Stimulated activated CD4-positive, alpha-beta T cell treated with anti-CD3 and anti-CD28 coated beads, Interleukin-12 subunit alpha, Interleukin-12 subunit beta, amount 100 ng/mL, for 48 hours (primary cell): ENCODE data around the gene LUC7L3.
"Not testable (repeated sequence)": the region's sequence is repeated elsewhere in the genome, so short reads cannot be mapped to it uniquely, and the experiment has no call there.

Experiments used
- DNase-seq, 3 donors: peaks; one replicate each; pipeline ENCODE4 v3.0.0-alpha.2; 2020; ENCODE audit warnings: low read depth in 2 of 3, low spot score in 1 of 3

LUC7L3 gene

DNA sequence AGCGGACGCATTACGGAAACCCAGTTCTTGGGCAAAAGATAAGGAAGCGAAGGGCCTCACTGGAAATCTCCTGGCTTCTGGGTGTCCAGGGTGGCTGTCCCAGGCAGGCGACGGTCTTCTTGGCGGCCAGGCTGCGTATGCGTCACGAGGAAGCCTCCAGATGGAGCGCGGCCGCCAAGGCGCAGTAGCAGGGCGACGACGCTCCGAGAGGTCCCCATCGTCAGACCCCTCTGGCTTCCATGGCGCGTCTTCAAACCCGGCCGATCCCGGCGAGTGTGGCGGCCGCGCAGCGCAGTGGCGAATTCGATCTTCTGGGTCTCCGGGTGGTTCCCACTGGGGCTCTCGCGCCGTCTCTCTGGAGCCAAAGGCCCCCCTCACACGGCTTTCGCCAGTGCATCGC, 61.8 kb downstream of the LUC7L3 start:
- DNase-seq: no peak

DNA sequence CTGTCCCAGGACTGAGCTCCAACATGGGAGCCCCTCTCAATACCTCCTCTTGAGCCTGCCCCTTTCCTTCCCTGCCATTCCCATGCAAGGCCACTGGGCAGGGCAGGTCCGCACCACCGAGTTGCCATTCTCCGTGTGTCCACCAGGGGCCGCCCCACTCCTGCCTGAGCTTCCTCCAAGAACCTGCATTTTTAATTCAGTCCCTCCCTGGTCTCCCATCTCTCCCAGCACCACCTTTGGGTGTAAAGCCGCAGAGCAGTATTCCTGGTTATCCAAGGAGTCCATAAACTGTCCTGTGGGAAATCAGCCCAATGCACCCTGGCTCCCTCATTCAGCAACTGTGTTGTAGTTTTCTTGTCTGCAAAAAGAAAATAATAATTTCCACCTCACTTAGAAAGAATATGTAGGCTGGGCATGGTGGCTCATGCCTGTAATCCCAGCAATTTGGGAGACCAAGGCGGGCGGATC, 63.8 kb downstream of the LUC7L3 start:
- peak; percentile 74 to 85 (median 75) for DNase-seq

DNA sequence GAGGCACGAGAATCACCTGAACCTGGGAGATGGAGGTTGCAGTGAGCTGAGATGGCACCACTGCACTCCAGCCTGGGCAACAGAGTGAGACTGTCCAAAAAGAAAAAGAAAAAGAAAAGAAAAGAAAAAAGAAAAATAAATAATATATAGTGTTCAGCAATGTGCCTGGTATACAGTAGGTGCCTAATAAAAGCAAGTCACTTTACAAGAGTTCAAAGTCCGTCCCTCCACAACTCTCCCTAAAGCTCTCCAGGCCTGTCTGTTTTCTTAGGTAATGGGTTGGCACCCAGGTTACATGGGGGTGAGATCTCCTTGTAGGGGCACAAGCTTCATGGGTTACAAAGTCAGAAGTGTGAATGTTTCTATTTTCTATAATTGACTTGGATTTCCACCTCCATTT, 64.5 kb downstream of the LUC7L3 start:
- no peak for DNase-seq

DNA sequence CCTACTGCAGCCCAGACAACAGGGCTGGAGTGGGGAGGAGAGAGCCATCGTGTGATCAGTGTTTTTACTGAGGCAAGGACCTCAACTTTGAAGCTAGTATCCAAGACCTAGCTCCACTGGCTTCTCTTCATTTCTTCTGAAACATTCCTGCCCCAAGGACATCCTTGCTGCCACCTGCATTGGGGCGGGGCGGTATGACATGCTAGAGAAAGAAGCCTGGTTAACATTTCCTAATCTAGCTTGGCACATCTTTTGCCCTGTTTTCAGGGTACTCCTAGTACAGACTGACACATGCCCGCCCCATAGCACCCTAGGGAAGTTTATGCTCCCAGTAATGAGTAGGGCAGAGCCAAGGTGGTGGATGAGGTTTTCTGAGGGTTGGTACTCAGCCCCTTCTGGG, 65.7 kb downstream of the LUC7L3 start:
- DNase-seq: no peak

DNA sequence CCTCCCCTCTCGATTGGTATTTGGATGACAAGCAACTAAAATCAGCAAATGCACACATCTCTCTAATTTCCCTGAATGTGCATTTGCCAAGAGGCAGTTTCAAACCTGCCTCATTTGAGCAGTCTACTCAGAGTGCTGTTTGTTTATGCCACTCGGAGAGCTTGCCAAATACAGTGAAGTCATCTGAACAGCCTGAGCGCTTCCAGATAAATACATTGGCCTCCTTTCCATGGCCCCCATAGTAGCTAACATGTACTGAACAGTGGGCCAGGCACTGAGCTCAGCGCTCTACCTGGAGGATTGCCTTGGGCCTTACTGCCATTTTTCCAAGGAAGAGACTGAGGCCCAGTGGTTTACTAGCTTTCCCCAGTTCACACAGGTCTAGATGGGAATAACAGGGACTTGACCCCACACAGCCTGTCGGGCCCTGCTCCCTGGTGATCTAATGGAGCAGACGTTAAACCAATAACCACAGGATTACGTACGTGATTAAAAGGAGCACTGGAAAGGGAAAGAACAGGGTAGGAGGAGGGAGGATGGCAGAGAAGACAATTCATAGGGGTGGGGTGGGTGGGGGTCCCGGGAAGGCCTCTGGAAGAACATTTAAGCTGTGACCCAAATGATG, 66.7 kb downstream of the LUC7L3 start:
- DNase-seq: no peak

DNA sequence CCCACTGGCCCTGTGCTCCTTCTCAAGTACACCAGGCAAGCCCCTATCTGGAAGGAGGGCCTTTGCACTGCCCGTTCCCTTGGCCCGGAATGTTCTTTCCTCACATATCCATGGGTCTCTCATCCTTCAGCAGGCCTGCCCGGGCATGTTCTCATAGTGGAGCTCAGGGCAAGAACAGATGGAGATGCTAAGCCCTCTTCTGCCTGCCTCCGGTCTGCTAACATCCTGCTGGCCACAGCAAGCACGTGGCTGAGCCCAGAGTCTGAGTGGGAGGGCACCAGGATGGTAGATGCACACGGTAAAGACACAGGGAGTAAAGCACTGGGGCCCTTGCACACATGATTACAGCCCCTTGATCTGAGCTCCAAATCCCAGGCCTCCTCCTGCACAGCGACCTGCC, 67.7 kb downstream of the LUC7L3 start:
- no peak for DNase-seq

DNA sequence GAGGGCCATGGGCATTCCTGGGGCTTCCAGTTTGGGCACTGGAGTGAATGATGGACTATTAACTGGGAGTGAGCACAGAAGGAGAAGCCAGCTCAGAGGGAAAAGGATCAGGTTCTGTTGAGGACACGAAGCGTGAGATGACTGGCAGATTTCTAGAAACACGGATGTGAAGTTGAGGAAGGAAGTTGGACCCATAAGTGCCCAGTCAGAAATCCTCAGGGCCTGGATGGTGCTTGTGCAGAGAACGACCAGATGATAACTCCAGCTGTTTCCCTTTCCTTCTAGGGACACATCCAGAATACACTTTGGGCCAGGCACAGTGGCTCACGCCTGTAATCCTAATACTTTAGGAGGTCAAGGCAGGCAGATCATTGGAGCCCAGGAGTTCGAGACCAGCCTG, 71.2 kb downstream of the LUC7L3 start:
- DNase-seq: no peak

DNA sequence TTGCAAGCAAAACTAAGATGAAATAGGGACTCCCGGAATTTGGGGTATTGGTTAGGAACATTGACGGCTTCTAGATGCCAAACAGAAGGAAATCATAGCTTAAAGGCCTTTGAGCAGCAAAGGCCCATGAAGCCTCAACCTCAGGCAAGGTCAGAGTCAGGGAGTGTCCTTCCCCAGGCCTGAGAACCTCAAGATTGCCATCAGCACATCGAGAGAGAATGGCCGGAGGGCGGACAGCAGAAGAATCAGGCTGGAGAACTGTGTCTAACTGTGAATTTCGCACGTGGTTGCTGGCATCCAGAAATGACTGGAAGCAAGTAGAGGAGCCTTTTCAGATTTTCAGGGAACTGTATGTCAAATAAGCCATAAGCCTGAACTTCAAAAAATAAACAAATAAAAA, 72.7 kb downstream of the LUC7L3 start:
- no peak for DNase-seq

DNA sequence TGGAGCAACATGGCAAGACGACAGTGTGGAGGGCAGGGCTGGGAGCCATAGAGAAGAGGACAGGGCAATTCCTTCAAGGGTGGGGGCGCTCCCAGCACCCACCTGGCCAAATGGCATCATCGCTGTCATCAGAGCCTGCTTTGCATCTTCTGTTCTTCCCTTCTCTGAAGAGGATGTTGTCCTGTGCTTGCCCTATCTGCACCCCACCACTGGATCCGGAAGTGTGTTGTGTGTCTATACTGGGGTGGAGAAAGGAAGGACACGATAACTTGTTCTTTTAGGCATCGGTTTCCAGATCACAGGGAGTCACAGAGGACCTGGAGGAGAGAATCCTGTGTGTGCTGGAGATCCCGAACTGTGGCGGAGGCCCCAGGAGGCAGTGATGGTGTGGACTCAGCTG, 73.6 kb downstream of the LUC7L3 start:
- DNase-seq: no peak

DNA sequence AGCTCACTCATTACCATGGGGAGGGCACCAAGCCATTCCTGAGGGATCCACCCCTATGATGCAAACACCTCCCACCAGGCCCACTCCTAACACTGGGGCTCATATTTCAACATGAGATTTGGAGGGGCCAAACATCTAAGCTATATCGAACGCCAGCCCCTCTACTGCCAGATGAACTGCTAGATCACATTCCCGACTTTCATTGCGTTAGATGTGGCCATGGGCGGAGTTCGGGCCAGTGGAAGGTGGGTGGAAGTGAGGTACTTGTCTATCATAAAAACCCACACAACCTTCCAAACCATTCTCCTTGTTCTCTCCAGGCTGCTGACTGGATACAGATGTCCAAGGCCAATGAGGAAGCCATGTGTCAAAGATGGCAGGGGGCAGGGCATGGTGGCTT, 75.0 kb downstream of the LUC7L3 start:
- no peak for DNase-seq

DNA sequence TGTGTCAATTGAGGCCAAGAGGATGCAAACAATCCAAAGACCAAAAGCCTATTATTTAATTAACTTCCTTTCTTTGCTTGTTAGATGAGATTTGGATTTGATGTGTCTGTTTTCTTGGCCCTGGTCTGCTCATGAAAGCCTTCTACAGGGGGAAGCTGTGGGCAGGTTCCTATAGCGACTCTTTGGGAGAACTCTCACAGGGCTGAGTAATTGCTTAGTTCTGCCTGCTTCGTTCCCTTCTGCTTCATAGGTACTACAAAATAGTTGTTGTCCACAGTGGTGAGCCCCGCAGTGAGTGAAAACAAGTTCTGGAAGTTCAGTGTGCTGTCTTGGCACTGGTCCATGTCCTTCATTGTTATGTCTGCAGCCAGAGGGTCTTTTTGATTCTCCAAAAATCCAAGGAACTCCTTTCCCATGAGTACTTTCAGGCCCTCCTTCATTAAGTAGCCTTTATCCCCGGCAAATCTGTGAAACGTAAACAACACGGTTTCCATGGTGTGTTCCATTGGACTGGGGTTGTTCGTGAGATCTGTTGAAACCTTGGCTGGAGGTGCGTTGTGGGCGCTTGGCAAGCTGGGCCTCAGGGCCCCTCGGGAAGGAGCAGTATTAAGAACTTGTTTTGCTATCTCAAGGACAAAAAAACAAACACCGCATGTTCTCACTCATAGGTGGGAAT, 77.9 kb downstream of the LUC7L3 start:
- no peak for DNase-seq

DNA sequence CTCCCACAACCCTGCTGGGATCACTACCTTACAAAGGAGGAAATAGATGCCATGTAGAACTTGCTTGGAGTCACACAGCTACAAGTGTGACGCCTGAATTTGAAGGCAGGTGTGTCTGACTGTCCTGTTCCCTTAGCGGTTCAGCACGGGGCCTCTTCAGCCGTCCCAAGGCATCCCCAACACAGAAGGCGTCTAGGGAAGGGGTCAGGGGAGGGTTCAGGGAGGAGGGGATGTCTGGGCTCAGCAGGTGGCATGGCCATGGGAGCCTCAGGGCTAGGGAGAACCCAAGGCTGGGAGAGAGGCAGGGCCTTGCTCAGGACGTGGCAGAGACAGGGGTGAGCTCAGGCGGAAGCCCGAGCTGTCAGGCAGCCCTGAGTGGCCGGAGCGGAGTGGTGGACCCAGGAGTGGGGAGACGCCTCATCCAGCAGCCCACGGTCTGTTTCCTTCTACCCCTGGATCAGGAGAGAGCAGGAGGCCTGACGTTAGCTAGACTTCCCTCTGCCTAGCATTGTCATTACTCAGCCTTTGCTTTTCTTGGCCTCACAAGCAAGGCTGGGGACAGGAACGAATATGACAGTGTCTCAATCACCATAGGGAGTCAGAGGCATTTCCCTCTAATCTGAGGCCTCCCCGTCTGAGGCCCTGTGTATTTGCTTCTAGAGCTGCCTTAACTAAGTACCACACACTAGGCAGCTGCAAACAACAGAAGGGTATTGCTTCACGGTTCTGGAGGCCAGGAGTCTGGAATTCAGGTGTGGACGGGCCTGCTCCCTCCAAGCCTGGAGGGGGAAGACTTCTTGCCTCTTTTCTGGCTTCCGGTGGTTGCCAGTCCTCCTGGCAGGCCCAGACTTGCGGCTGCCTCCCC, 79.3 kb downstream of the LUC7L3 start:
- DNase-seq: no peak

DNA sequence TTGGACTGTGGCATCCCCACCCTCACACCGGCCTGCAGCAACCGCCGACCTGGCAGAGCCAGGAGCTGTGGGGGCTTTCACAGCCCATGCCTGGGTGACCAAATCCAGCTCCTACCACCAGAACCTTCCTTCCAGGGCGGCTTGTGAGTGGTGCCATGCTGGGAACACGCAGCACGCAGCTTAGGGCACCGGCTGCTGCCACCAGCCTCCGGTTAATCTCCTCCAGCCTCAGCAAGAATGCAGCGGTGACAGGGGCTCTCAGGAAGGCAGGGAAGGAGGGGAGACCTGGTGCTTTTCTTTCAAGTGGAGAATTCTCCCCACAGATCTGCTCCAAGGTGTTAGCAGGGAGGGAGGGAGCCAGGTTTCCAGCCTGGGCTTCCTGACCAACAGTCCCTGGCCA, 80.2 kb downstream of the LUC7L3 start:
- DNase-seq: no peak

DNA sequence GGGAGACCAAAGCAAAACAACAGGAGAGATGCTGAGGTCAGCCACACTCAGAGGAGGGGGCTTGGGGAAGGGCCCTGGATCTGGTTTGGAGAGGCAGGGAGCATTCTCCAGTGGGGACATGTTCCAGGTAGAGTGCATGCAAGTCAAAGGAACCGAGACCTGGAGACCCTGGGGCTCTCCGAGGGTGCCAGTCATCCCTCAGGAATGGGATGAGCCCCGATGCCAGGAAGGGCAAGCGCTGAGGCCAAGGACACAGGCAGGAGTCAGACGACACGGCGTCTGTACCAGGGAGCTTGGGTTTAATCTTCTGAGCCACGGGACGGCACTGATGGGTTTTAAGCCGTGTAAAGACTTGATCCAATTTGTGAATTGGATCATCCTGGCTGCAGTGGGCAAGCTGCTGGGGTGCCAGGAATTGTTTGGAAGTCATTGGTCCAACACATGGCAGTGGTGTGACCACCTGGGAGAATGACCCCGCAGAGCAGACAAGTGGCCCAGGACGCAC, 80.8 kb downstream of the LUC7L3 start:
- DNase-seq: no peak

DNA sequence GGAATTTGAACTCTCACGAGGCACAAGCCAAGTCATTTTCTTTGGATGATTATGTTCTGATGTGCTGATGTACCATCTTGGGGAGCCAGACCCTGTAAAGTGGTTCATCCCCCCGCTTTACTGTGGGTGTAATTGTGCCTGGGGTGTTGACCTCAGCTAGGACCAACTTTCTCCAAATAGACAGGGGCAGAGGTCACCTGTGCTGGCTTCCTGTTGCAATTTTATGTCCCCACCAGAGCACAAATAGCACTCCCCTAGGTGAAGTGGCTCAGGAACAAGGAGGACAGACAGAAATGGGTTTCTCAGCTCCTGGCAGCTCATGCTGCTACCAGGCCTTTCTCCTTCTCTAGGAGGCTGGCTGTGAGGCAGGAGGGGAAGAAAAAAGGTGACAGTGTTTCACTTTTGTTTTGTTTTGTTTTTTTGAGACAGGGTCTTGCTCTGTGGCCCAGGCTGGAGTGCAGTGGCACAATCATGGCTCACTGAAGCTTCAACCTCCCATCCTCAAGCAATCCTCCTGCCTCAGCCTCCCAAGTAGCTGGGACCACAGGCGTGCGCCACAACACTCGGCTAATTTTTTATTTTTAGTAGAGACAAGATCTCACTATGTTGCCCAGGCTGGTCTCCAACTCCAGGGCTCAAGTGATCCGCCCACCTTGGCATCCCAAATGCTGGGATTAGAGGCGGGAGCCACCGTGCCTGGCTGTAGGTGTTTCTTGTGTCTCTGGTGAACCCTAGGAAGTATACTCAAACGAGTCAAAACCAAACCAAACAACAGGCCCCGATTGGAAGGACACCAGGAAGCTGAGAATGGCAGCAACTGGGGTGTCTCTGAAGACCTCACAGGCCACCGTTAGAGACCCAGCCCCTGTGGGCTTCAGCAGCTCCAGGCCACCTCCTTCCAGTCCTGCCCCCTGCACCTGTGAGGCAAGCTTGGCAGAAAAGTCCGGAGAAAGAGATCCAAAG, 83.5 kb downstream of the LUC7L3 start:
- no peak for DNase-seq

DNA sequence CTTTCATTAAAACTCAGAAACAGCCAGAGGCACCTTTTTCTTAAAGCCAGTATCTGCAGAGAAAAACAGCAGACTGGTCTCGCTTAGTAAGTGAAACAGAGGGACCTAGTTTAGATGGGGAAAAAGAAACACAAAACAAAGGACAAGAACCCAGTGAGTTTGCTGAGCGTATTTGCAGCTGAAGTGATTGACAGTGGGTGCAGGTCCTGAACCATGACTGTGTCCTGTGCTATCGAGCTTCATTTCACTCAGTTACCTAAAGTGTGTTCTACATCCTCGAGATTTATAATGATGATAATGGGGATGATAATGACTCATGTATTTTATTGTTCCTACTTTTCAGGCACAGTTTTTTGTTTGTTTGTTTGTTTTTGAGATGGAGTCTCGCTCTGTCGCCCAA, 84.3 kb downstream of the LUC7L3 start:
- no peak for DNase-seq

DNA sequence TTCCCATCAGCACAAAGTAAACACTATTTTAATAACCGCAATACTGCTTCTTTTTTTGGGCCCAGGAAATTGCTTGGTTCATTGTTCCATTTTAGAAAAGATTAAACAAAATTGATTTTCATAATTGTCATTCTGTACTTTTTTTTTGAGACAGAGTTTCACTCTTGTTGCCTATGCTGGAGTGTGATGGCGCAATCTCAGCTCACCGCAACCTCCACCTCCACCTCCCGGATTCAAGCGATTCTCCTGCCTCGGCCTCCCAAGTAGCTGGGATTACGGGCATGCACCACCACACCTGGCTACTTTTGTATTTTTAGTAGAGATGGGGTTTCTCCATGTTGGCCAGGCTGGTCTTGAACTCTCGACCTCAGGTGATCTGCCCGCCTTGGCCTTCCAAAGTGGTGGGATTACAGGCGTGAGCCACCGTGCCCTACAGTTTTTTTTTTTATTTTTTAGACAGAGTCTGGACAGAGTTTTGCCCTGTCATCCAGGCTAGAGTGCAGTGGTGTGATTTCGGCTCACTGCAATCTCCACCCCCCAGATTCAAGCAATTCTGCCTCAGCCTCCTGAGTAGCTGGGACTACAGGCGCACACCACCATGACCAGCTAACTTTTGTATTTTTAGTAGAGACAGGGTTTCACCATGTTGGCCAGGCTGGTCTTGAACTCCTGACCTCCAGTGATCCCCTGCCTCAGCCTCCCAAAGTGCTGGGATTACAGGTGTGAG, 85.5 kb downstream of the LUC7L3 start:
- DNase-seq: not testable (repeated sequence)

DNA sequence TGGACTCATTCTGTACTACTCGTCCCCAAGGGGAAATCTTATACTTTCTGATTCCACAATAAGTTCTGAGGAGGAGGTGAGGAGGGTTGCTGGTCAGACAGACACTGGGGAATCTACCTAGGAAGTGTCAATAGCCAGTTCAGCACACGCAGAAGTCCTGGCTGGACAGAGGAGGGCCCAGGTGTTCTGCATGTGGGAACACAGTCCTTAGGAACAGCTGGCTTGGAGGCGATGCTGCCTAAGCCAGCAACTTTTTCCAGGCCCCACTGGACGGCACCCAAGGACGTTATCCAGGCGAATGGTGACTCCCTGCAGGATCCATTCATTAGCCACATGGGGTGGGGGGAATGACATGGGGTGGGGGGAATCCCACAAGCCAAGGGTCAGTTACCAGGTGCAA, 86.1 kb downstream of the LUC7L3 start:
- no peak for DNase-seq
